ENCODE measurements around the gene SLC7A8. TPM values are rescaled to one million over a fixed set of nuclear protein-coding genes. Genes with fewer than 3 reads are reported as not detected.

Gene SLC7A8
- polyA plus RNA-seq, 4 donors: 16.8 to 100 (median 89.4) TPM

Other genes with a start within 250 kb of the SLC7A8 start
- gene HAUS4, start 226.6 kb downstream of the SLC7A8 start, polyA plus RNA-seq (ENCODE audit: insufficient read length in 4 of 4): 10 to 100 TPM; 39.7 to 68.1 (median 58.2) TPM
- gene AJUBA, start 201.1 kb downstream of the SLC7A8 start, polyA plus RNA-seq (ENCODE audit: insufficient read length in 4 of 4): 10 to 100 TPM; 47.7 to 100.0 (median 80.2) TPM
- gene C14orf93, start 173.5 kb downstream of the SLC7A8 start, polyA plus RNA-seq (ENCODE audit: insufficient read length in 4 of 4): 10 to 100 TPM; 13.7 to 26.8 (median 19.1) TPM
- 100 to 1,000 TPM; 183 to 222 (median 205) TPM for gene PSMB5, start 148.8 kb downstream of the SLC7A8 start, polyA plus RNA-seq (ENCODE audit: insufficient read length in 4 of 4)
- gene PSMB11, start 141.4 kb downstream of the SLC7A8 start, polyA plus RNA-seq (ENCODE audit: insufficient read length in 4 of 4): not detected
- gene CDH24, start 126.1 kb downstream of the SLC7A8 start, polyA plus RNA-seq (ENCODE audit: insufficient read length in 4 of 4): 10 to 100 TPM; 17.9 to 44.0 (median 29.7) TPM
- 100 to 1,000 TPM; 214 to 342 (median 239) TPM for gene ACIN1, start 88.5 kb downstream of the SLC7A8 start, polyA plus RNA-seq (ENCODE audit: insufficient read length in 4 of 4)
- gene C14orf119, start 88.2 kb downstream of the SLC7A8 start, polyA plus RNA-seq (ENCODE audit: insufficient read length in 4 of 4): 10 to 100 TPM; 67.2 to 84.4 (median 75.6) TPM
- under 1 TPM in 2 of 4 donors, not detected in 2; 0.05 to 0.11 TPM for gene CIROP, start 78.7 kb downstream of the SLC7A8 start, polyA plus RNA-seq (ENCODE audit: insufficient read length in 4 of 4)
- gene CEBPE, start 64.4 kb downstream of the SLC7A8 start, polyA plus RNA-seq (ENCODE audit: insufficient read length in 4 of 4): under 1 TPM in 3 of 4 donors, not detected in 1; 0.16 to 0.50 (median 0.23) TPM
- gene RNF212B, start 54.3 kb upstream of the SLC7A8 start, polyA plus RNA-seq (ENCODE audit: insufficient read length in 4 of 4): 1 to 10 TPM in 3 of 4 donors, under 1 TPM in 1; 0.22 to 1.8 (median 1.5) TPM
- gene HOMEZ, start 102.5 kb upstream of the SLC7A8 start, polyA plus RNA-seq (ENCODE audit: insufficient read length in 4 of 4): 10 to 100 TPM; 11.2 to 28.1 (median 24.8) TPM
- gene PPP1R3E, start 119.2 kb upstream of the SLC7A8 start, polyA plus RNA-seq (ENCODE audit: insufficient read length in 4 of 4): 10 to 100 TPM; 17.4 to 31.5 (median 25.0) TPM
- 10 to 100 TPM; 34.8 to 44.0 (median 39.3) TPM for gene BCL2L2, start 123.2 kb upstream of the SLC7A8 start, polyA plus RNA-seq (ENCODE audit: insufficient read length in 4 of 4)
- 100 to 1,000 TPM; 157 to 374 (median 252) TPM for gene PABPN1, start 137.8 kb upstream of the SLC7A8 start, polyA plus RNA-seq (ENCODE audit: insufficient read length in 4 of 4)
- gene SLC22A17, start 169.2 kb upstream of the SLC7A8 start, polyA plus RNA-seq (ENCODE audit: insufficient read length in 4 of 4): 10 to 100 TPM; 56.2 to 72.7 (median 58.1) TPM
- gene EFS, start 181.5 kb upstream of the SLC7A8 start, polyA plus RNA-seq (ENCODE audit: insufficient read length in 4 of 4): 10 to 100 TPM; 35.4 to 66.8 (median 46.1) TPM
- gene IL25, start 189.1 kb upstream of the SLC7A8 start, polyA plus RNA-seq (ENCODE audit: insufficient read length in 4 of 4): not detected
- 1 to 10 TPM; 2.5 to 4.6 (median 3.4) TPM for gene CMTM5, start 193.4 kb upstream of the SLC7A8 start, polyA plus RNA-seq (ENCODE audit: insufficient read length in 4 of 4)
- gene MYH6, start 224.6 kb upstream of the SLC7A8 start, polyA plus RNA-seq (ENCODE audit: insufficient read length in 4 of 4): under 1 TPM; 0.16 to 0.27 (median 0.17) TPM